Uterus (tissue), 2 donors: ENCODE data around the gene POU3F1.

Experiments used
- CTCF ChIP-seq, 4 experiments: fragments of 200-600 bp in 2 of 4; fragments of 450-650 bp in 2 of 4; sonication (generic) in 2 of 4; IDR thresholded peaks; one replicate each; pipeline ENCODE4 v1.5.1; 2016 to 2019; ENCODE audit warnings: antibody characterized with exemption in 4 of 4, mild to moderate bottlenecking in 2 of 4, moderate library complexity in 1 of 4
- POLR2A ChIP-seq, 2 donors: fragments of 450-650 bp; IDR thresholded peaks; one replicate each; pipeline ENCODE4 v1.6.1; 2016; ENCODE audit warnings: antibody characterized with exemption in 2 of 2, mild to moderate bottlenecking in 1 of 2, moderate library complexity in 1 of 2

DNA sequence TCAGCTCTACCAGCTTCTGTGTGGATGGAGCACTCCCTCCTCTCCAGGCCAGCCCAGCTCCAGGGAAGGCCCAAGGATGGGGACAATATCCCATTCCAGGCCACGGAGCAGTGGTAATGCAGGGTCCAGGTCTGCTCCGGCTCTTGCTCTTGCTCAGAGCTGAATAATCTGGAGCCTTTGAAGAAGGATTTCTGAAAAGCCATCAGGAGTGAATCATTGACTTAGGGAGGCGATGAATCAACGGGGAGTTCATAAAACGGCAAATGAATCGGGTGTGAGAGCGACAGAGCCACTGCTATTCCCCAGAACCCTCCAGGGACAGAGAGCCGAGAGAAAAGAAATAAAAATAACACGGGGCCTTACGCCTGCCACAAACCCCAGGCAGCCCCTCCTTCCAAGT is 7.7 kb downstream of the POU3F1 start:
- TF ChIP-seq CTCF (IDR thresholded peaks at IDR 0.05) (no peak), POLR2A (IDR thresholded peaks at IDR 0.05) (no peak)
